Testis (tissue), 3 donors: Measurements from ENCODE around the gene PRRX1. TPM values are rescaled to one million over a fixed set of nuclear protein-coding genes. Genes with fewer than 3 reads are reported as not detected.

Experiments used
- DNase-seq: peaks from one replicate; pipeline ENCODE4 v3.0.0-alpha.2; 2019
- H3K27ac ChIP-seq, 2 donors: fragments of 200-600 bp; sonication (generic); one replicate each; pipeline ENCODE4 v1.5.1; 2019
- H3K27me3 ChIP-seq: fragments of 200-600 bp; sonication (generic); one replicate; pipeline ENCODE4 v1.5.1; 2019
- H3K36me3 ChIP-seq: fragments of 200-600 bp; sonication (generic); one replicate; pipeline ENCODE4 v1.5.1; 2017; ENCODE audit warnings: low read depth; ENCODE audit errors: missing control alignments
- H3K4me1 ChIP-seq: fragments of 200-600 bp; sonication (generic); one replicate; pipeline ENCODE4 v1.5.1; 2019
- H3K4me3 ChIP-seq, 2 donors: fragments of 200-600 bp; sonication (generic); one replicate each; pipeline ENCODE4 v1.5.1; 2017 to 2019
- H3K9me3 ChIP-seq: fragments of 200-600 bp; sonication (generic); one replicate; pipeline ENCODE4 v1.5.1; 2017
- CTCF ChIP-seq, 3 experiments: fragments of 450-650 bp in 2 of 3; fragments of 200-600 bp in 1 of 3; sonication (generic) in 1 of 3; IDR thresholded peaks; one replicate each; pipeline ENCODE4 v1.5.1; 2016 to 2019; ENCODE audit warnings: antibody characterized with exemption in 3 of 3, mild to moderate bottlenecking in 2 of 3, moderate library complexity in 1 of 3
- POLR2A ChIP-seq: fragments of 450-650 bp; IDR thresholded peaks from one replicate; pipeline ENCODE4 v1.6.1; 2017; ENCODE audit warnings: antibody characterized with exemption, mild to moderate bottlenecking, moderate library complexity
- WGBS, 2 donors: methylation state at CpG; one replicate each; pipeline ENCODE4 v1.1.5; 2018; 5-methylcytosine and 5-hydroxymethylcytosine counted together
- intact Hi-C: fragments of 100-400 bp; cut with DNase I; formaldehyde crosslinking; loops from one replicate; pipeline ENCODE4 v1.15.1; 2023; ENCODE audit warnings: low total_unique reads
- polyA plus RNA-seq: library from polyadenylated mRNA; stranded (reverse); fragments of 350-450 nt; fragmentation: Illumina TruSeq; extraction: RNeasy Lipid Tissue Mini Kit (QIAGEN cat#74804); gene quantifications from one replicate; pipeline ENCODE4 v1.2.3, GENCODE V29; 2014; ENCODE audit warnings: low read depth, low replicate concordance; ENCODE audit not compliant: insufficient read depth
- total RNA-seq, 2 donors: library from RNA; depleted of rRNA; stranded (reverse); fragments of >200 nt; gene quantifications; one replicate each; pipeline ENCODE4 v1.2.3, GENCODE V29; 2016

The PRRX1 gene
- total and polyA plus RNA-seq, 3 donors from 2014 or later: 26.3 to 74.8 (median 28.5) TPM

GRCh38 chr1:170776777-170777176 is 112.8 kb downstream of the PRRX1 start:
- DNase-seq: no peak
- no peaks in the 10 kb centered on the region for H3K36me3 ChIP-seq
- no peak overlapping the region for H3K27ac ChIP-seq
- no peaks in the 10 kb centered on the region for H3K27me3 ChIP-seq
- no peaks in the 10 kb centered on the region for H3K4me1 ChIP-seq
- no peaks in the 10 kb centered on the region for H3K9me3 ChIP-seq
- H3K4me3 ChIP-seq: no peak overlapping the region
- TF ChIP-seq POLR2A (no peak), CTCF (IDR thresholded peaks at IDR 0.05) (no peak)
- WGBS, 2 donors: 65 to 66% methylated on average over 3 of the region's 3 CpGs
- intact Hi-C loops: no loop called here

Other genes starting within 250 kb of the PRRX1 start
- 10 to 100 TPM; 23.5 to 41.6 TPM for gene GORAB, start 132.0 kb upstream of the PRRX1 start, total RNA-seq
- 16.7 TPM for gene GORAB, start 132.0 kb upstream of the PRRX1 start, polyA plus RNA-seq